Effector CD8-positive, alpha-beta T cell (primary cell): Measurements from ENCODE around the gene ATP2B2.

Experiments used
- DNase-seq: peaks from one replicate; lab custom pipeline; 2025; lab: John Stamatoyannopoulos, UW

The ATP2B2 gene

GRCh38 chr3:10495003-10495402, 10.4 kb downstream of the ATP2B2 start:
- DNase-seq = no peak

DNA sequence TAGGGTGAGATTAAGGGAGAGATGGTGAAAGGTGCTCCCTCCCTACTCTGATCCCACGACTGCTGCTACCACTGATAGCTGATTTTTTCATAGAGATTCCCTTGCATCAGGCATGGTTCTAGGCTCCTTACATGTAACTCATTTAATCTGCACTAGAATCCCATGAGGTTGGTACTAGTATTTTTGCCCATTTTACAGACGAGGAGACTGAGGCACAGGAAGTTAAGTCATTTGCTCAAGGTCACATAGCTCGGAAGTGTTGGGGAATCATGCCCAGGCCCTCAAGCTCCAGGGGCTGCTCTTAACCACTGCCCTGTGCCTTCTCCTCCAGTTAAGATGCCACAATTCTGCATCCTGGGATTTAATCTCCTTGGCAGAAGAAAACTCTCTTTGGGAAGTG, 11.2 kb downstream of the ATP2B2 start:
- DNase-seq = no peak

- no peak for DNase-seq
Measured at GRCh38 chr3:10493202-10493589, 12.2 kb downstream of the ATP2B2 start.

DNA sequence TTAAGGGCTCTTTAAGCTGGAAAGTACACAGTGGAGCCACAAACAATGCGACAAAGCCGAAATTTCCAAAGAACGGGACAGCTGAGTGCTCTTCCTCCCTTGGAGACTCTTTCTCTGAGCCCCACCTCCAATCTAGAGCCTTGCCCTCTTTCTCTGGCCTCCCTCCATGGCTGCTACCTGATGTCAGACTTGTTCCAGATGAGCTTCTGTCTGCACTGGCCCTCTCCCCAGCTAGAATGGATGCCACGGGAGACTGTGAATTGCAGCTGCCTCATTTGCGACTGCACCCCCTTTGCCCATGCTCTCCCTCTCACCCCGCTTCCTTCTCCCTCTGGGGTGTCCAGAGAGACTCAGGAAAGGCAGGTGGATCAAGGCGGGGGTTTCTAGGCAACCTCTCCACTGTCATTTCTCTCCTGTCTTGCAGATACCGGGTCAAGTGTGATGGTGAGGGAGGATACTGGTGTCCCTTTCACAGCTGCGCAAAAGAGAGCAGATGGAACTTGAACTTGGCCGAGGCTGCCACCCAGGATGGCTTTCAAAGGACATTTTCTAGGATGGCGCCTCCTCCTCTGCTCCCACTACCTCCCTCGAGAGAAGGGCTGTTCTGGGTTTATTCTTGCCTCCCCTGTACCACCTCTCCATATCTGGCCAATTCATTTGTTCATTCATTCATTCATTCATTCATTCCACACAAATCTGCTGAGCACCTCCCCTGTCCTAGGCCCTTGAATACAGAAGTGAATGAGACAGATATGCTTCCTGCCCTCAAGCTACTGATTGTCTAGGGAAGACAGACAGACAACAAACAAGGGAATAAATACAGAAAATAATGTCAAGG, 12.8 kb downstream of the ATP2B2 start:
- DNase-seq = no peak

DNA sequence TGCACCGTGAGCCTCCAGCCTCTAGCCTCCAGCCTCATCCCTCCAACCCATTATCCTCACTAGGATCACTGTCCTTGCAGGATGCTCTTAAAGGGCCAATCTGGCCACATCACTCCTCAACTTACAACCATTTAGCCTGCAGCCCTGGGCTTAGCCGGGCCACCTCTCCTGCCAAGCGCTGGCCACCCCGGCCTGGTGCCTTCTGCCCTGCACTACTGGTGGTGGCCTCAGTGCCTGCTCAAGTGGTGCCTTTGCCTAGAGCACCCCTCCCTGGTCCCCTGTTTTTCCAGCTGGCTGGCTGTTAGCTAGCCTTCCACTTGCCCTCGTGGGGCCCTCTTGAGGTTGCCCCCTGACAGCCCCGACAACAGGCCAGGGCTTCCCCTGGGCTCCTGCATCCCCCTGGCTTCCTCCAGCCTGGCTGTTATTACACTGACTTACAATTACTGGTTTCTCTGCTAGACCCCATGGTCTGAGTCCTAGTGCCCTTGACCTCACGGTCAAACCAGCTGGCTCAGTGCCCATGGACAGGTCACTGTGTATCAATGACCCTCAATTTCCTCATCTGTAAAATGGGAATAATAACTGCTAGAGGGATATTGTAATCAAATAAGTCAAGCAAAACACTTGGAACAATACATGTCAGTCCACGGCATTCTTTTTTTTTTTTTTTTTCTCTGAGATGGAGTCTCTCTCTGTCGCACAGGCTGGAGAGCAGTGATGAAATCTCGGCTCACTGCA, 15.5 kb downstream of the ATP2B2 start:
- DNase-seq = no peak

GRCh38 chr3:10487988-10488633, 17.3 kb downstream of the ATP2B2 start:
- no peak for DNase-seq

- no peak for DNase-seq
Measured at GRCh38 chr3:10485806-10486205, 19.6 kb downstream of the ATP2B2 start.

DNA sequence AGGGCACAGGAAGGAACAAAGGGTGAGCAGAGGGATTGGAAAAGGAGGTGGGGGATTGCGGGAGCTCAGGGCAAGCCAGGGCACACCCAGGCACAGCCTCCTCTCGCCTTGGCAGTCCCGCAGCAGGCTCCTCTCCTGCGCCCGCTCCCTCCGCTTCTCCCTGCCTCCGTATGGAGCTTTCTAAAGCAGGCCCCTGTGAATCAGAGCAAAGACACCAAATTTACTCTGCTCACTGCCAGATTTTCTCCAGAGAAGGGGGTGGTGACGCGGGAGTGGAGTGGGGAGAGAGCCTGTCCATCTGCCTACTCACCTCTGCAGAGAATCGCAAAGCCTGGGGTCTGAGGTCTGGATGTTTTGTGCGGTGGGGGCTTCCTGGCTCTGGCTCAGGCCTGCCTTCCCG, 20.0 kb downstream of the ATP2B2 start:
- no peak for DNase-seq

- DNase-seq = no peak
Measured at GRCh38 chr3:10484709-10485108, 20.7 kb downstream of the ATP2B2 start.

DNA sequence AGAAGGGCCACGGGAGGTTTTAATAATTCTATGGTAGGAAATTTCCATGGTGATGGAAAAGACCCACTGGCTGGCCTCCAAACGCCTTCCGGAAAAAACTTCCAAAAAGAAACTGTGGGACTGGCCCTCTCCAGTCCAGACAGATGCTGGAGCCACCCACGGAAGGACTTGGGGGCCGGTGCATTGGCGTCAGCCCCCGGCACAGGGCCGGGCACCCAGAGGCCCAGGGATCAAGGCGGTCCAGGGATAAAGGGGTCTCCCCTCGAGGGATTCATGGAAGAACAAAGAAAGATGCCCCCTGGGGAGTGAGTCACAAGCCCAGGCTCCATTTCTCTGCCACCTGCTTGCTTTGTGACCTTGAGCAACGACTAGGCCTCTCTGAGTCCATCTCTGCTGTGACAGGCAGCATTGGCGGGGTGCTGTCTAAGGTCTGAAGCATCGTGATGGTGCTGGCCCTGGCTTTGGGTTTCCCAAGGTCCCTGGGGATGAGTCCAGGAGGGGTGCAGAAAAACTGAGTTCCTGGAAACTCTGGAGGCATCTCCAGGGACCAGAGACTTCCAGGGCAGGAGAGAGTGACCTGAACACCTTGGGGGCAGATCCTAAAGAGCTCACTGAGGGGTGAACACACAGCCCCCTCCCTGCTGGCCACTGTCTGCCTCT, 21.6 kb downstream of the ATP2B2 start:
- no peak for DNase-seq

DNA sequence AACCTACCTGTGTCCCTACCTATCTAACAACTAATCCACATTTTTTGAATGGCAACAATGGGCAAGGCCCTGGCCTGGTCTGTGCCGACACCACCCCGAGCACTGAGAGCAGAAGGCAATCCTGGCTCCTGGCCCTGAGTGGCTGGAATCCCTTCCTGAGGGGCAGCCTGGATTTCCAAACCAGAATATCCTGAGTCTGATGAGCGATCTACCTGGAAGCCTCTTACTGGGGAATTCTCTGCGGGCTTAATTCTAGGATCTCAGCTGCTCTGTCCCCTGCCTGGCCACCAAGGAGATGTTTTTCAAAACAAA, 22.1 kb downstream of the ATP2B2 start:
- DNase-seq = no peak

DNA sequence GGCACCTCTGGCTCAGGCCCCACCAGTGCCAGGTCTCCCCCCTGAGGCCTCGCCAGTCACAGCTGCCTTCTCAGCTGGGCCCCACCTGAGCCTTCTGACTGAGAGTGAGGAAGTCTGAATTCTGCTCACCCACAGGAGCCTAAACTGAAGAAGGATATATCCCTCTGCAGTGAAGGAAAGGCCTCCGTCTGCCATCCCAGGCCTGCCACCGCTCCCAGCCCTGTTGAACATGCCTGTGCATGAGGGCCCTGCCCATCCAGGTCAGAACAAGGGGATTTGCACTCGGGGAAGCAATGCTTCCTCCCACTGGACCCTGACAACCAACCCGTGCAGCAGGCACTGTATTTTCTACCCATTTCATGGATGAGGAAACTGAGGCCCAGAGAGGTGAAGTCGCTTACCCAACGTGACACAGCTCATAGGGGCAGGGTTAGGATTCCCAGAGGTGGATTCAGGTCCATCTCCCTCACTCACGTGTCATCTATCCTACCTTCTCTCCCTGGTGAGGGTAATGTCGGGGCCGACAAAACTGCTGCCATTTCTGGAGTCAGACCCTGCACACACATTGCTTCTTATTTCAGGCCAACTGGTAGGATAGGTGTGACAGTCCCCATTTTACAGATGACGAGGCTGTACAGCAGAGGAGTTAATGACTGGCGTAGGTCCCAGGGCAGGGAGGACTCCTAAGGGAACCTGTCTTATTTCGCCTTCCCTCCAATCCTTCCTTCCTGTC, 22.6 kb downstream of the ATP2B2 start:
- DNase-seq = no peak

GRCh38 chr3:10480871-10481378, 24.5 kb downstream of the ATP2B2 start:
- DNase-seq = no peak

DNA sequence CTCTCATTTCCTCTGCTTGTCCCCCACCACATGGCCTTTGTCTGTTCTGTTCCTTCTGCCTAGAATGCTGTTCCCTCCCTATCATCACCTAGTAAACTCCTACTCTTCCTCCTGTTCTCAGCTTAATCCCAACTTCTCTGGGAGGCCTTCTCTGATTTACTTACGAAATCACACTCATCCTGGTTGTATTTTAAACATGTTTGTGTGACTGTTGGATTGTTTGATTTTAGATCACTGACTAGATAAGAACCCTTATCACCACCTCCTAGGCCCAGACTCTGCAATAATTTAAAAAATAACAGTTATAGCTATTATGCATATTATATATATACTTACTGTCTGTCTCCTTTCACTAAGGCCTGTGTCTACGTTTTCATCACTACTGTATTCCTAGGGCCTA, 26.1 kb downstream of the ATP2B2 start:
- no peak for DNase-seq

DNA sequence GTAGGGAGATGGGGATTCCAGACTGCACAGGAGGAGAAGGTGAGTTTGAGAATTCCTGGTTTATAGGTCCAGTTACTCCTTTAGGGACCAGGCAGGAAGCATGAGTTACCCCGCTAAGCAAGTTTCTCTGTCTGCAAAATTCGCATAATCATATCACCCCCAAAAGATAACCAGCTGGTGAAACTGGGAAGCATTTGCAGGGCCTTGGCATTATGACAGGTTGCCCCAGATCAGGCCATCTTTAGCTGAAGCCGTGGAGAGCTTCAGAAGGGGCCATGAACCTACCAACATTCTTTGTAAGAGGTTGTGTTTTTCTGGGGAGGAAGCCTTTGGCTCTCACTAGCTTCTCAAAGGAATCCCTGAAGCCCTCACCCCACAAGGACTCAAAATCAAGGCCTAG, 29.4 kb downstream of the ATP2B2 start:
- DNase-seq = no peak

DNA sequence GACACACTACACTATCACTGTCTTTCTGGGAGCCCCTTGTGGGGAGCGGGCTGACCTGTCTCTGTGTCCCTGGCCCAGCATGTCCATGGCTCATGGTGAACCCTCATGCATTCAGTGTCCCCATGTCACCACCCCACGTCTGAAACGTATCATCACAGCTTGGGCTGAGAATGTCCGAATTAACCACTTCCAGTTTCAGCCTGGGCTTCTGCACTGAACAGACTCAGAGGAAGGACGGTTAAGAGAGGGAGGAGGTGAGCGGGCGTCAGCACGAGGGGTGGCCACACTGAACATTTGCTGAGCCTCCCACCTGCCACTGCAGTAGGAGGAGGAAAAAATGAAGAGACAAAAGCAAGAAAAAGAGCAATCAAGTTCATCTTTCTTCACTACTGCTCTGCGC, 30.5 kb downstream of the ATP2B2 start:
- no peak for DNase-seq

DNA sequence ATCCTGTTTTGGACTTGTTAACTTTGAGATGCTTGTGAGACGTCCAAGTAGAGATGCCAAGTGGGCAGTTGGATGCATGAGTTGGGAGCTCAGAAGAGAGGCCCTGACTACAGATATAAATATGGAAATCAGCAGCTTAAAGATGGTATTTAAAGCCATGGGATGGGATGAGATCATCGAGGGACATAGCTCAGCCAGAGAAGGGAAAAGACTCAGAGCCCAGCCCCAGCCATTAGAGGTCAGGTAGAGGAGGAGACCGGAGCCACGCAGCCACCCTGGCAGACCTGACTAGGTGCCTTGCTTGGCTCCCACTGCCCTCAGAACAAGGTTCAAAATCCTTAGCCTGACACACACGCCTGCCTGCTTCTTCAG, 31.1 kb downstream of the ATP2B2 start:
- DNase-seq = no peak

- DNase-seq = no peak
Measured at GRCh38 chr3:10473581-10474274, 31.7 kb downstream of the ATP2B2 start.

- DNase-seq = no peak
Measured at GRCh38 chr3:10472877-10473440, 32.4 kb downstream of the ATP2B2 start.

- DNase-seq = no peak
Measured at GRCh38 chr3:10471054-10471688, 34.2 kb downstream of the ATP2B2 start.
